ENCODE data around the gene ARSI.

Gene ARSI

GRCh38 chr5:150307617-150308426 is 5.1 kb upstream of the ARSI start:
- DNase-seq (ENCODE audit: low spot score): no peak

- DNase-seq (ENCODE audit: low spot score): no peak
These were observed 4.1 kb upstream of the ARSI start for GRCh38 chr5:150306775-150307174.

- no peak for DNase-seq (ENCODE audit: low spot score)
These were observed 2.9 kb upstream of the ARSI start for GRCh38 chr5:150305557-150305956.

GRCh38 chr5:150305095-150305494 is 2.4 kb upstream of the ARSI start:
- DNase-seq (ENCODE audit: low spot score): no peak

- no peak for DNase-seq (ENCODE audit: low spot score)
These were observed 1.9 kb upstream of the ARSI start for GRCh38 chr5:150304481-150305081.

GRCh38 chr5:150303660-150304386 is 1.1 kb upstream of the ARSI start:
- no peak for DNase-seq (ENCODE audit: low spot score)

GRCh38 chr5:150303070-150303615 is 438 bp upstream of the ARSI start:
- DNase-seq (ENCODE audit: low spot score): no peak

GRCh38 chr5:150301901-150302300 is 804 bp downstream of the ARSI start:
- no peak for DNase-seq (ENCODE audit: low spot score)

GRCh38 chr5:150301170-150301505 is 1.6 kb downstream of the ARSI start:
- no peak for DNase-seq (ENCODE audit: low spot score)

GRCh38 chr5:150300496-150301169 is 2.1 kb downstream of the ARSI start:
- no peak for DNase-seq (ENCODE audit: low spot score)

- no peak for DNase-seq (ENCODE audit: low spot score)
These were observed 3.0 kb downstream of the ARSI start for GRCh38 chr5:150299571-150300327.

- no peak for DNase-seq (ENCODE audit: low spot score)
These were observed 3.8 kb downstream of the ARSI start for GRCh38 chr5:150298701-150299451.

GRCh38 chr5:150297934-150298595 is 4.6 kb downstream of the ARSI start:
- DNase-seq (ENCODE audit: low spot score): no peak

- DNase-seq (ENCODE audit: low spot score): no peak
These were observed 5.3 kb downstream of the ARSI start for GRCh38 chr5:150297236-150297890.

GRCh38 chr5:150296496-150296895 is 6.2 kb downstream of the ARSI start:
- no peak for DNase-seq (ENCODE audit: low spot score)

GRCh38 chr5:150295741-150296486 is 6.8 kb downstream of the ARSI start:
- no peak for DNase-seq (ENCODE audit: low spot score)

- no peak for DNase-seq (ENCODE audit: low spot score)
These were observed 7.5 kb downstream of the ARSI start for GRCh38 chr5:150295172-150295634.

GRCh38 chr5:150294551-150295071 is 8.1 kb downstream of the ARSI start:
- no peak for DNase-seq (ENCODE audit: low spot score)
